ENCODE results near the gene MAN2C1. TPM values are rescaled to one million over a fixed set of nuclear protein-coding genes. Genes with fewer than 3 reads are reported as not detected.
"Not testable (repeated sequence)": the region's sequence is repeated elsewhere in the genome, so short reads cannot be mapped to it uniquely, and the experiment has no call there.

MAN2C1 gene
- total RNA-seq, 4 donors from 2014 or later = 84.9 to 199 (median 136) TPM

DNA sequence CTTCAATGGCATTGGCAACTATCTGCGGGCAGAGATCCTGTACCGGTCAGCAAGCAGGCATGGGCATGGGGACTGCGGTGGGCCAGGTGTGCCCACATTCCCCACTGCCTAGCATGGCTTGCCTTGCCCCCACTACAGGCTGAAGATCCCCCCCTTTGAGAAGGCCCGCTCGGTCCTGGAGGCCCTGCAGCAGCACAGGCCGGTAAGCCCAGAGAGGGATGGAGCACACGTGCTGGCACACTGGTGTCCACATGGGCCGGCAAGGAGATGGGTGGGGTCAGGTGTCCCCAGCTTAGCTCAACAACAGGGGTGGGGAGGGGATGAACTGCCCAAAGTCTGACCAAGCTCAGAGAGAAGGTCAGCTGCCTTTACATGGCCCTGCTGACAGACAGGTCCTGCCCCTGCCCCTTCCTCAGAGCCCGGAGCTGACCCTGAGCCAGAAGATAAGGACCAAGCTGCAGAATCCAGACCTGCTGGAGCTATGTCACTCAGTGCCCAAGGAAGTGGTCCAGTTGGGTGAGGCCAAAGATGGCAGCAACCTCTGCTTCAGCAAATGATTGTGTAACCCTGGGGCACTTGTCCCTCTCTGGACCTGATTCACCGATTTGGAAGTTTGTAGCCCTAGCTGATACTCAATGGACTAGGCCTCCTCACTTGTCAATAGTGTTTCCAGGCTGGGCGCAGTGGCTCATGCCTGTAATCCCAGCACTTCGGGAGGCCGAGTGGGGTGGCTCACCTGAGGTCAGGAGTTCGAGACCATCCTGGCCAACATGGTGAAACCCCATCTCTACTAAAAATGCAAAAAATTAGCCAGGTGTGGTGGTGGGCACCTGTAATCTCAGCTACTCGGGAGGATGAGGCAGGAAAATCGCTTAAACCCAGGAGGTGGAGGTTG lies 16.0 kb downstream of the MAN2C1 start:
- no peak overlapping the region for H3K4me3 ChIP-seq (ENCODE audit: low read depth, poor library complexity, severe bottlenecking)
- intact Hi-C loops (cut with DNase I; ENCODE audit: low total_unique reads) = no loop called here
- TF ChIP-seq POLR2A (IDR thresholded peaks at IDR 0.05) (no peak), CTCF (IDR thresholded peaks at IDR 0.05) (no peak)
- DNase-seq (ENCODE audit: low spot score in 2 of 2) = no peak
- 86 to 90% methylated on average over 16 of the region's 16 CpGs for WGBS, 2 donors

DNA sequence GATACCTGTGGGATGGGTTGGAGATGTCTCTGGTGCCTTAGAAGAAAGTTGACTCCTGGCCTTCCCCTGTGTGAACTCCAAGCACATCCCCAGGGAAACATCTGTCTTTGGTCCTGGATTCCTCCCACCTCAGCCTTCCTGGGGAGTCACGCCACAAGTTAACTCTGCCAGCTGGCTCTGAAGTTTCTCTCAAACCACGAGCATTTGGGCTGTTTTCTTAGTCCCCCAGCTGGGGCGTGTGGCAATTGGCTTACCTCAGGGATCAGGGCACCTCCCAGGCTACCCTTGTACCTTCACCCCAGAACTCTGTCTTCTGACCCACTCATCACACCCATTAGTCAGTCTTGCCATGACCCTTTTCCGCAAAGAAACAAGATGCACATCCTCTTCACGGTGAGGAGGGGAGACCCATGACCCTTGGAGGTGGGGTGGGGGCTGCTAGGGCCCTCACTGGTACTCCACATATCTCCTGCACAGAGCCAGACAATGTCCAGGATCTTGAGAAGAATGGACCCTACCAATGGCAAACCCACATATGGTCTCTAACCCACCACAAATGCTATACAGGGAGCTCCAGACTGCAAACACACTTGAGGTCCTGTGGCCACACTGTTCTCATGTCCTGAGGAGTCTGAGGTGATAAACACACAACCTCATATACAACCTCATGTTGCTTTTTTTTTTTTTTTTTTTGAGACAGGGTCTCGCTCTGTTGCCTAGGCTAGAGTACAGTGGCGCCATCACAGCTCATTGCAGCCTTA lies 17.6 kb downstream of the MAN2C1 start:
- TF ChIP-seq CTCF (IDR thresholded peaks at IDR 0.05) = no peak
- TF ChIP-seq POLR2A (IDR thresholded peaks at IDR 0.05) = no peak
- no peak for DNase-seq (ENCODE audit: low spot score in 2 of 2)
- 73 to 80% methylated on average over 7 of the region's 7 CpGs for WGBS, 2 donors
- H3K4me3 ChIP-seq (ENCODE audit: low read depth, poor library complexity, severe bottlenecking) = no peak overlapping the region
- intact Hi-C loops (cut with DNase I; ENCODE audit: low total_unique reads) = no loop called here

DNA sequence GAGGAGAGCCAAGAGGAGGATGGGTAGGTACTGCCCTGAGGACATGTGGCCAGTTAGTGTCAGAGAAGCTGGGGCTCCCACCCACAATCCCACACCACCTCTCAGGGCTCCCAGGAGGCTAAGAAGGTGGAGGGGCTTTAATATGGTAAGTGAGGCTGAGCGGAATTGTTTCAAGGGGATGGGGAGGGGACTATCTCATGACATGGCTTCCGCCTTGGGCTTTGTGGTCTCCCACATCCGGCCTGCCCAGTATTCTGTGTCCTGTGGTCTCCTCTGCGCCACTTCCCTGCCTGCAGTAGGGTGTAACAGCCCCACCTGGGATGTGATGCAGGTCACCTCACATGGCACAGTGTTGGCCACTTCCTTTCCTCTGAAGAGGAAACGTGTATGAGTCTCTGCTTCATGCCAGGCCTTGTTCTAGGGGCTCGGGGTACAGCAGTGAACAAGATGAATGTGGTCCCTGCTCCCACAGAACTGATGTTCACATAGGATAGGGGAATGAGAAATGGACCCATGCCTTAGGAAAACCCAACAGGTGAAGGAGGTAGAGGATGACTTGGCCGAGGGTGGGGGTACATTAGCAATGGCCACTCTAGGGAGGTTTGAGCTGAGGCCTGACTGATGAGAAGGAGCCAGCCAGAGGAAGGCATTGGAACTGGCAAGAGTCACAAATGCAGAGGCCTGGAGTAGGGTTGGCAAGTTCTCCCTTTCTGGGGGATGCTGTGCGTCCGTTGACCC lies 18.4 kb downstream of the MAN2C1 start:
- no peak for DNase-seq (ENCODE audit: low spot score in 2 of 2)
- no peak for TF ChIP-seq CTCF (IDR thresholded peaks at IDR 0.05)
- 82 to 84% methylated on average over 9 of the region's 9 CpGs for WGBS, 2 donors
- intact Hi-C loops (cut with DNase I; ENCODE audit: low total_unique reads) = loop anchor here (10.0 kb wide), 1 partner anchor 805 kb away; the partner anchor contains the start of gene ARID3B
- no peak overlapping the region for H3K4me3 ChIP-seq (ENCODE audit: low read depth, poor library complexity, severe bottlenecking)

- WGBS, 2 donors = 87 to 94% methylated on average over 8 of the region's 8 CpGs
Measured at GRCh38 chr15:75349351-75349669, 19.1 kb downstream of the MAN2C1 start.

GRCh38 chr15:75348562-75349350 lies 19.7 kb downstream of the MAN2C1 start:
- intact Hi-C loops (cut with DNase I; ENCODE audit: low total_unique reads) = loop anchor here (10.0 kb wide), 1 partner anchor 804 kb away; the partner anchor contains the start of gene ARID3B
- TF ChIP-seq POLR2A (IDR thresholded peaks at IDR 0.05) = no peak
- no peak for TF ChIP-seq CTCF (IDR thresholded peaks at IDR 0.05)
- no peak for DNase-seq (ENCODE audit: low spot score in 2 of 2)
- H3K4me3 ChIP-seq (ENCODE audit: low read depth, poor library complexity, severe bottlenecking) = peak overlapping the region; percentile 85
- WGBS, 2 donors = 35 to 37% methylated on average over 46 of the region's 46 CpGs

More at GRCh38 chr15:75349351-75349669, 19.1 kb downstream of the MAN2C1 start:
- intact Hi-C loops (cut with DNase I; ENCODE audit: low total_unique reads) = loop anchor here (10.0 kb wide), 1 partner anchor 805 kb away; the partner anchor contains the start of gene ARID3B
- DNase-seq (ENCODE audit: low spot score in 2 of 2); H3K4me3 ChIP-seq (ENCODE audit: low read depth, poor library complexity, severe bottlenecking): not testable (repeated sequence)
